MM.1S (cell line): ENCODE results near the gene EML6.

Experiments used
- DNase-seq: peaks from one replicate; pipeline ENCODE4 v3.0.0-alpha.2; 2015
- H2AFZ ChIP-seq: fragments of 300-600 bp; sonication (generic); 2 replicates; pipeline ENCODE4 v1.6.0; 2016; ENCODE audit warnings: antibody characterized with exemption, low read length
- H3F3A ChIP-seq: fragments of 300-600 bp; sonication (generic); 2 replicates; pipeline ENCODE4 v1.6.1; 2016; ENCODE audit warnings: mild to moderate bottlenecking, antibody characterized with exemption, low read length, moderate library complexity, mixed read lengths; ENCODE audit not compliant: insufficient read depth
- H3K27ac ChIP-seq: fragments of 300-600 bp; sonication (generic); 2 replicates; pipeline ENCODE4 v1.5.1; 2016; ENCODE audit warnings: mild to moderate bottlenecking, low read length
- H3K27me3 ChIP-seq: fragments of 300-600 bp; sonication (generic); replicated peaks from 2 replicates; pipeline ENCODE4 v1.6.0; 2016; ENCODE audit warnings: low read length; ENCODE audit not compliant: insufficient read depth
- H3K36me3 ChIP-seq: fragments of 300-600 bp; sonication (generic); replicated peaks from 2 replicates; pipeline ENCODE4 v1.6.1; 2016; ENCODE audit warnings: mild to moderate bottlenecking, low read length, mixed read lengths; ENCODE audit not compliant: insufficient read depth
- H3K4me1 ChIP-seq: fragments of 300-600 bp; sonication (generic); 2 replicates; pipeline ENCODE4 v1.6.1; 2016; ENCODE audit warnings: low read length, mixed read lengths
- H3K4me2 ChIP-seq: fragments of 300-600 bp; sonication (generic); 2 replicates; pipeline ENCODE4 v1.6.0; 2016; ENCODE audit warnings: low read depth, low read length
- H3K4me3 ChIP-seq: fragments of 300-600 bp; sonication (generic); 2 replicates; pipeline ENCODE4 v1.5.1; 2016; ENCODE audit warnings: low read length, mixed read lengths
- H3K79me2 ChIP-seq: fragments of 300-600 bp; sonication (generic); 2 replicates; pipeline ENCODE4 v1.6.1; 2016; ENCODE audit warnings: mixed run types, low read length, mixed read lengths
- H3K9ac ChIP-seq: fragments of 300-600 bp; sonication (generic); 2 replicates; pipeline ENCODE4 v1.6.1; 2016; ENCODE audit warnings: low read length, mixed read lengths
- H3K9me2 ChIP-seq: fragments of 300-600 bp; sonication (generic); replicated peaks from 2 replicates; pipeline ENCODE4 v1.6.1; 2016; ENCODE audit warnings: mild to moderate bottlenecking, low read length, mixed read lengths; ENCODE audit not compliant: insufficient read depth
- H3K9me3 ChIP-seq: fragments of 300-600 bp; sonication (generic); replicated peaks from 2 replicates; pipeline ENCODE4 v1.6.1; 2016; ENCODE audit warnings: mild to moderate bottlenecking, low read length, mixed read lengths; ENCODE audit not compliant: insufficient read depth
- H4K20me1 ChIP-seq: fragments of 300-600 bp; sonication (generic); 2 replicates; pipeline ENCODE4 v1.6.1; 2016; ENCODE audit warnings: mild to moderate bottlenecking, low read length, moderate library complexity, mixed read lengths; ENCODE audit not compliant: insufficient read depth
- CTCF ChIP-seq: fragments of 300-600 bp; sonication (generic); IDR thresholded peaks from 2 replicates; pipeline ENCODE4 v1.5.1; 2016; ENCODE audit warnings: antibody characterized with exemption, low read length, mixed read lengths
- EZH2 ChIP-seq: fragments of 300-600 bp; sonication (generic); optimal IDR thresholded peaks from 2 replicates; pipeline ENCODE3; 2017; ENCODE audit warnings: low read depth, mild to moderate bottlenecking, antibody characterized with exemption, low read length, mixed read lengths
- EZH2phosphoT487 ChIP-seq: fragments of 300-600 bp; sonication (generic); IDR thresholded peaks from 2 replicates; pipeline ENCODE4 v1.6.1; 2018; ENCODE audit warnings: antibody characterized with exemption, low read length

Gene EML6

GRCh38 chr2:54818226-54818625, 94.8 kb downstream of the EML6 start:
- Histone ChIP-seq H3K4me2 (no peak overlapping the region), H3K9me2 (no peaks in the 10 kb centered on the region), H3K79me2 (no peaks in the 10 kb centered on the region), H3K27me3 (no peaks in the 10 kb centered on the region), H3K4me3 (no peak overlapping the region), H3K9me3 (no peaks in the 10 kb centered on the region), H4K20me1 (no peaks in the 10 kb centered on the region), H3F3A (no peaks in the 10 kb centered on the region), H3K4me1 (no peaks in the 10 kb centered on the region), H3K27ac (no peak overlapping the region), H2AFZ (no peak overlapping the region), H3K9ac (no peak overlapping the region), H3K36me3 (no peaks in the 10 kb centered on the region)
- TF ChIP-seq CTCF = no peak
- TF ChIP-seq EZH2phosphoT487 = no peak
- no peak for TF ChIP-seq EZH2
- DNase-seq = no peak

- Histone ChIP-seq H4K20me1 (no peaks in the 10 kb centered on the region), H3K9me2 (no peaks in the 10 kb centered on the region), H3K4me3 (no peak overlapping the region), H3K9ac (no peak overlapping the region), H3K27ac (no peak overlapping the region), H3K79me2 (no peaks in the 10 kb centered on the region), H3K27me3 (no peaks in the 10 kb centered on the region), H3K4me2 (no peak overlapping the region), H3K4me1 (no peaks in the 10 kb centered on the region), H2AFZ (no peak overlapping the region), H3K9me3 (no peaks in the 10 kb centered on the region), H3K36me3 (no peaks in the 10 kb centered on the region), H3F3A (no peaks in the 10 kb centered on the region)
- DNase-seq = no peak
- TF ChIP-seq EZH2 (no peak), CTCF (no peak)
Measured at GRCh38 chr2:54820558-54820957, 97.1 kb downstream of the EML6 start.

GRCh38 chr2:54824567-54824966, 101.1 kb downstream of the EML6 start:
- Histone ChIP-seq H3F3A (no peaks in the 10 kb centered on the region), H4K20me1 (no peaks in the 10 kb centered on the region), H3K9me2 (no peaks in the 10 kb centered on the region), H3K4me2 (no peak overlapping the region), H3K27me3 (no peaks in the 10 kb centered on the region), H3K79me2 (no peaks in the 10 kb centered on the region), H3K4me1 (no peaks in the 10 kb centered on the region), H3K4me3 (no peak overlapping the region), H3K36me3 (no peaks in the 10 kb centered on the region), H2AFZ (no peak overlapping the region), H3K9ac (no peak overlapping the region), H3K27ac (no peak overlapping the region), H3K9me3 (no peaks in the 10 kb centered on the region)
- no peak for DNase-seq
- TF ChIP-seq EZH2 (no peak), CTCF (no peak), EZH2phosphoT487 (no peak)

GRCh38 chr2:54830546-54830945, 107.1 kb downstream of the EML6 start:
- H3F3A ChIP-seq = no peaks in the 10 kb centered on the region
- no peaks in the 10 kb centered on the region for H3K9me2 ChIP-seq
- no peak overlapping the region for H2AFZ ChIP-seq
- no peak for TF ChIP-seq CTCF
- no peak for TF ChIP-seq EZH2phosphoT487
- H3K4me1 ChIP-seq = no peaks in the 10 kb centered on the region
- no peak for DNase-seq
- H3K4me3 ChIP-seq = no peak overlapping the region
- no peaks in the 10 kb centered on the region for H3K9me3 ChIP-seq
- no peaks in the 10 kb centered on the region for H4K20me1 ChIP-seq
- H3K27me3 ChIP-seq = no peaks in the 10 kb centered on the region
- H3K27ac ChIP-seq = no peak overlapping the region
- H3K9ac ChIP-seq = no peak overlapping the region
- H3K4me2 ChIP-seq = no peak overlapping the region
- no peaks in the 10 kb centered on the region for H3K79me2 ChIP-seq
- H3K36me3 ChIP-seq = no peaks in the 10 kb centered on the region
